Measurements from ENCODE around the gene TRPC4.

DNA sequence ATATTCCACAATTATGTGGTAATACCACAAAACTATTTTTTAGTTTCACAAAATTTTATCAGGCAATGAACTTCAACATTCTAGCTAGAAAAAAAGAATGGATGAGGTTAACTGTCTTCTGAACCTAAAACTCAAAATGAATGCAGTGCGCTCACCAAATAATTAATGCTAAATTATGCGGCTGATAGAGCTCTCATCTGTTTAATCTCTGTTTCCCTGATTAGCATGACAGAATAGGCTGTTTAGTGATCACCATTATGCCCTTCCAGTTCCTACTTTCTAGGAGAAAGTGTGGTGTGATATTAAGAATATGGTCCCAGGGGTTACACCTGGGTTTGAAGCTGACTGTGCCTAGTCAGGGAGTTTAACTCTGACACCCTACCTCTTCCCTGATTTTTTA, 228.2 kb downstream of the TRPC4 start:
- TF ChIP-seq, protein P1, sequence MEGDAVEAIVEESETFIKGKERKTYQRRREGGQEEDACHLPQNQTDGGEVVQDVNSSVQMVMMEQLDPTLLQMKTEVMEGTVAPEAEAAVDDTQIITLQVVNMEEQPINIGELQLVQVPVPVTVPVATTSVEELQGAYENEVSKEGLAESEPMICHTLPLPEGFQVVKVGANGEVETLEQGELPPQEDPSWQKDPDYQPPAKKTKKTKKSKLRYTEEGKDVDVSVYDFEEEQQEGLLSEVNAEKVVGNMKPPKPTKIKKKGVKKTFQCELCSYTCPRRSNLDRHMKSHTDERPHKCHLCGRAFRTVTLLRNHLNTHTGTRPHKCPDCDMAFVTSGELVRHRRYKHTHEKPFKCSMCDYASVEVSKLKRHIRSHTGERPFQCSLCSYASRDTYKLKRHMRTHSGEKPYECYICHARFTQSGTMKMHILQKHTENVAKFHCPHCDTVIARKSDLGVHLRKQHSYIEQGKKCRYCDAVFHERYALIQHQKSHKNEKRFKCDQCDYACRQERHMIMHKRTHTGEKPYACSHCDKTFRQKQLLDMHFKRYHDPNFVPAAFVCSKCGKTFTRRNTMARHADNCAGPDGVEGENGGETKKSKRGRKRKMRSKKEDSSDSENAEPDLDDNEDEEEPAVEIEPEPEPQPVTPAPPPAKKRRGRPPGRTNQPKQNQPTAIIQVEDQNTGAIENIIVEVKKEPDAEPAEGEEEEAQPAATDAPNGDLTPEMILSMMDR (IDR thresholded peaks at IDR 0.05): no peak
- TF ChIP-seq POLR2AphosphoS5 (IDR thresholded peaks at IDR 0.05) (no peak), POLR2A (IDR thresholded peaks at IDR 0.05) (no peak)
